Activated CD4-positive, alpha-beta memory T cell treated with anti-CD3 and anti-CD28 coated beads, Interleukin-2, amount 10 ng/mL, durations not matched to agents 7 days and 5 days (primary cell): Measurements from ENCODE around the gene GNAO1. TPM values are rescaled to one million over a fixed set of nuclear protein-coding genes. Genes with fewer than 3 reads are reported as not detected.

ENCODE experiments used
- CTCF ChIA-PET: fragments of 350-600 bp; sonication (Branson Sonifier 250); formaldehyde crosslinking; loops from one replicate; lab custom pipeline; 2021; ENCODE audit warnings: antibody characterized with exemption, inconsistent platforms; lab: Charles Lee
- POLR2A ChIA-PET: fragments of 350-600 bp; sonication (Branson Sonifier 250); formaldehyde crosslinking; loops from one replicate; lab custom pipeline; 2021; ENCODE audit warnings: antibody characterized with exemption; lab: Charles Lee
- DNase-seq: peaks from one replicate; pipeline ENCODE4 v3.0.0-alpha.2; 2020
- H3K27ac Mint-ChIP-seq: one replicate; pipeline ENCODE4 v1.8.0; 2021; ENCODE audit warnings: mild to moderate bottlenecking, mixed read lengths
- H3K27me3 Mint-ChIP-seq: one replicate; pipeline ENCODE4 v1.8.0; 2021; ENCODE audit warnings: mixed read lengths
- H3K36me3 Mint-ChIP-seq: one replicate; pipeline ENCODE4 v1.8.0; 2021; ENCODE audit warnings: low read depth, mixed read lengths
- H3K4me1 Mint-ChIP-seq: one replicate; pipeline ENCODE4 v1.8.0; 2021; ENCODE audit warnings: mixed read lengths
- H3K4me3 Mint-ChIP-seq: one replicate; pipeline ENCODE4 v1.8.0; 2021; ENCODE audit warnings: mild to moderate bottlenecking, mixed read lengths
- H3K9me3 Mint-ChIP-seq: one replicate; pipeline ENCODE4 v1.8.0; 2021; ENCODE audit warnings: mixed read lengths
- total RNA-seq, 2 experiments: library from RNA; stranded (reverse); gene quantifications; one replicate each; pipeline ENCODE4 v1.2.3, GENCODE V29; 2021

The GNAO1 gene
- total RNA-seq, 2 experiments from 2014 or later, result 1.8 to 2.3 TPM

GRCh38 chr16:56305956-56306565 is 114.8 kb downstream of the GNAO1 start:
- H3K4me1 Mint-ChIP-seq, result no peaks in the 10 kb centered on the region
- no peak for DNase-seq
- ChIA-PET POLR2A (no interaction called here), CTCF (no interaction called here)
- H3K27me3 Mint-ChIP-seq, result no peaks in the 10 kb centered on the region
- H3K27ac Mint-ChIP-seq, result no peak overlapping the region
- H3K4me3 Mint-ChIP-seq, result no peak overlapping the region
- no peaks in the 10 kb centered on the region for H3K9me3 Mint-ChIP-seq
- H3K36me3 Mint-ChIP-seq, result no peaks in the 10 kb centered on the region

GRCh38 chr16:56306690-56307533 is 115.6 kb downstream of the GNAO1 start:
- no peak for DNase-seq
- Mint-ChIP-seq H3K27ac (no peak overlapping the region), H3K9me3 (no peaks in the 10 kb centered on the region), H3K27me3 (no peaks in the 10 kb centered on the region), H3K4me3 (no peak overlapping the region), H3K36me3 (no peaks in the 10 kb centered on the region), H3K4me1 (no peaks in the 10 kb centered on the region)
- ChIA-PET POLR2A (no interaction called here), CTCF (no interaction called here)

- CTCF ChIA-PET, result interaction anchor here (2.1 kb wide), 1 partner anchor 11 kb away, joined by 9 read pairs; no protein-coding TSS in a partner anchor
- H3K9me3 Mint-ChIP-seq, result no peaks in the 10 kb centered on the region
- no peaks in the 10 kb centered on the region for H3K27me3 Mint-ChIP-seq
- no peak overlapping the region for H3K27ac Mint-ChIP-seq
- no peaks in the 10 kb centered on the region for H3K4me1 Mint-ChIP-seq
- POLR2A ChIA-PET, result no interaction called here
- H3K36me3 Mint-ChIP-seq, result no peaks in the 10 kb centered on the region
- DNase-seq, result no peak
- no peak overlapping the region for H3K4me3 Mint-ChIP-seq
These were observed 116.2 kb downstream of the GNAO1 start for GRCh38 chr16:56307534-56307873.

- H3K4me3 Mint-ChIP-seq, result no peak overlapping the region
- no peak overlapping the region for H3K27ac Mint-ChIP-seq
- no peaks in the 10 kb centered on the region for H3K9me3 Mint-ChIP-seq
- H3K4me1 Mint-ChIP-seq, result no peaks in the 10 kb centered on the region
- POLR2A ChIA-PET, result no interaction called here
- CTCF ChIA-PET, result interaction anchor here (2.1 kb wide), 1 partner anchor 10 kb away, joined by 9 read pairs; no protein-coding TSS in a partner anchor
- no peaks in the 10 kb centered on the region for H3K36me3 Mint-ChIP-seq
- DNase-seq, result no peak
- H3K27me3 Mint-ChIP-seq, result no peaks in the 10 kb centered on the region
These were observed 117.7 kb downstream of the GNAO1 start for GRCh38 chr16:56309008-56309407.

- H3K27ac Mint-ChIP-seq, result no peak overlapping the region
- no peak for DNase-seq
- H3K4me3 Mint-ChIP-seq, result no peak overlapping the region
- H3K27me3 Mint-ChIP-seq, result no peaks in the 10 kb centered on the region
- no peaks in the 10 kb centered on the region for H3K36me3 Mint-ChIP-seq
- no peaks in the 10 kb centered on the region for H3K4me1 Mint-ChIP-seq
- ChIA-PET POLR2A (no interaction called here), CTCF (interaction anchor here (1.1 to 1.3 kb wide), 3 partner anchors 10 to 391 kb away, joined by 3 read pairs; no protein-coding TSS in a partner anchor)
- H3K9me3 Mint-ChIP-seq, result no peaks in the 10 kb centered on the region
These were observed 119.4 kb downstream of the GNAO1 start for GRCh38 chr16:56310690-56311089.

- ChIA-PET POLR2A (no interaction called here), CTCF (interaction anchor here (1.1 to 1.2 kb wide), 2 partner anchors 9 to 391 kb away, joined by 3 read pairs; no protein-coding TSS in a partner anchor)
- Mint-ChIP-seq H3K36me3 (no peaks in the 10 kb centered on the region), H3K27me3 (no peaks in the 10 kb centered on the region), H3K4me1 (no peaks in the 10 kb centered on the region), H3K9me3 (no peaks in the 10 kb centered on the region), H3K4me3 (no peak overlapping the region), H3K27ac (no peak overlapping the region)
- no peak for DNase-seq
These were observed 120.1 kb downstream of the GNAO1 start for GRCh38 chr16:56311208-56312027.

- H3K4me3 Mint-ChIP-seq, result no peak overlapping the region
These were observed 120.7 kb downstream of the GNAO1 start for GRCh38 chr16:56312028-56312300.

GRCh38 chr16:56312556-56312955 is 121.3 kb downstream of the GNAO1 start:
- Mint-ChIP-seq H3K36me3 (no peaks in the 10 kb centered on the region), H3K27ac (no peak overlapping the region), H3K4me3 (no peak overlapping the region), H3K27me3 (peaks cover 4% of the 10 kb centered on the region), H3K9me3 (no peaks in the 10 kb centered on the region), H3K4me1 (no peaks in the 10 kb centered on the region)
- ChIA-PET POLR2A (no interaction called here), CTCF (no interaction called here)
- no peak for DNase-seq

More at GRCh38 chr16:56312028-56312300, 120.7 kb downstream of the GNAO1 start:
- H3K27ac Mint-ChIP-seq, result no peak overlapping the region
- H3K36me3 Mint-ChIP-seq, result no peaks in the 10 kb centered on the region
- no peaks in the 10 kb centered on the region for H3K9me3 Mint-ChIP-seq
- no peak for DNase-seq
- no peaks in the 10 kb centered on the region for H3K4me1 Mint-ChIP-seq
- ChIA-PET CTCF (interaction anchor here (1.2 kb wide), 1 partner anchor 390 kb away, joined by 3 read pairs; no protein-coding TSS in a partner anchor), POLR2A (no interaction called here)
- H3K27me3 Mint-ChIP-seq, result no peaks in the 10 kb centered on the region

- Mint-ChIP-seq H3K27ac (no peak overlapping the region), H3K4me3 (no peak overlapping the region), H3K36me3 (no peaks in the 10 kb centered on the region), H3K9me3 (no peaks in the 10 kb centered on the region), H3K4me1 (peaks cover 5% of the 10 kb centered on the region), H3K27me3 (peaks cover 5% of the 10 kb centered on the region)
- POLR2A ChIA-PET, result no interaction called here
- DNase-seq, result no peak
- CTCF ChIA-PET, result no interaction called here
These were observed 123.1 kb downstream of the GNAO1 start for GRCh38 chr16:56314244-56314850.

- POLR2A ChIA-PET, result no interaction called here
- DNase-seq, result no peak
- Mint-ChIP-seq H3K27ac (no peak overlapping the region), H3K4me1 (peaks cover 5% of the 10 kb centered on the region), H3K4me3 (no peak overlapping the region), H3K9me3 (no peaks in the 10 kb centered on the region), H3K27me3 (peaks cover 5% of the 10 kb centered on the region), H3K36me3 (no peaks in the 10 kb centered on the region)
- CTCF ChIA-PET, result no interaction called here
These were observed 124.7 kb downstream of the GNAO1 start for GRCh38 chr16:56315955-56316354.

- H3K27ac Mint-ChIP-seq, result no peak overlapping the region
- H3K27me3 Mint-ChIP-seq, result peaks cover 5% of the 10 kb centered on the region
- no peaks in the 10 kb centered on the region for H3K9me3 Mint-ChIP-seq
- ChIA-PET POLR2A (no interaction called here), CTCF (no interaction called here)
- H3K4me1 Mint-ChIP-seq, result peaks cover 5% of the 10 kb centered on the region
- DNase-seq, result no peak
- H3K4me3 Mint-ChIP-seq, result no peak overlapping the region
- H3K36me3 Mint-ChIP-seq, result no peaks in the 10 kb centered on the region
These were observed 125.3 kb downstream of the GNAO1 start for GRCh38 chr16:56316545-56316944.

GRCh38 chr16:56317998-56318826 is 126.9 kb downstream of the GNAO1 start:
- no peak overlapping the region for H3K4me3 Mint-ChIP-seq
- H3K4me1 Mint-ChIP-seq, result peaks cover 5% of the 10 kb centered on the region
- ChIA-PET CTCF (interaction anchor here (0.6 to 3.2 kb wide), 27 partner anchors 10 to 853 kb away, joined by 3 to 48 read pairs (median 5); no protein-coding TSS in a partner anchor), POLR2A (interaction anchor here (0.9 to 1.0 kb wide), 2 partner anchors 56 to 376 kb away, joined by 3 read pairs; no protein-coding TSS in a partner anchor)
- H3K36me3 Mint-ChIP-seq, result no peaks in the 10 kb centered on the region
- DNase-seq, result peak; percentile 81
- peaks cover 5% of the 10 kb centered on the region for H3K27me3 Mint-ChIP-seq
- no peaks in the 10 kb centered on the region for H3K9me3 Mint-ChIP-seq
- H3K27ac Mint-ChIP-seq, result no peak overlapping the region
